ENCODE data around the gene RAB3C. TPM values are rescaled to one million over a fixed set of nuclear protein-coding genes. Genes with fewer than 3 reads are reported as not detected.

The RAB3C gene
- total RNA-seq, 1 donor from 2014 or later, result under 0.01 TPM

- no peak for DNase-seq (ENCODE audit: low read depth in 2 of 2)
Measured at GRCh38 chr5:58818465-58818864, 235.6 kb downstream of the RAB3C start.

DNA sequence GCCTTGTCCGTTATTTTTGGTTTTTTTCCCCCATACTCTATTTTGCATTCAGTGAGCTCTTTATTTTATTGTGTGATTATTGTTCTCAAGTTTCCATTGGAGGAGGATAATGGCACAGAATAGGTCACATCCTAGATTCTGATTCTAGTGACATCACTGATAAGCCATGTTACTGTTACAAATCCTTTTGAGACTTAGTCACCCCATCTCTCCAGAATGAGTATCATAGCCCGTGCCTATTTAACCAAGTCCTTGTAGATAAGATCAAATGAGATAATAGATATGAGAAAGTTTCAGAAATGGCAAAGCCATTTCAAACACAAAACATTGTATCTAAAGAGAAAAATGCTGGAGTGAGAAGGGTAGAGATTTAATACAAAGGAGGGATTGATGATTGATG lies 242.6 kb downstream of the RAB3C start:
- DNase-seq (ENCODE audit: low read depth in 2 of 2), result no peak

- DNase-seq (ENCODE audit: low read depth in 2 of 2), result no peak
Measured at GRCh38 chr5:58825899-58826298, 243.0 kb downstream of the RAB3C start.

DNA sequence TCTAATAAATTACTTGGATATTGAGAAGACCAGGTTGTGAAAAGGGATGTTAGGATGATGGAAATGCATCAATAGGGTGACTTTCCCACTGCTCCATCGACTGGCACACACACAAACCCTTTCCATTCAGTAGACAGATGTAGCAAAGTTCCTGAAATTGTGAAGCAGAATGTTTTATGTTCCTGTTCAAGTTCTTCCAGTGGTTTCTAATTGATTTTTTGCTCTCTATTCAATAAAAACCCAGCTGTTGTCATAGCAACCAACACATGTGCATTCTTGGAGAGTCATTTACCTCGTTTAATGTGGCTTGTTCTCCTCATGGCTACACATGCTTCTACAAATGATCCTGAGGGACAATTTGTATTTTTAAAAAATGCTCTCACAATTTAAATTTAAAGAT lies 244.6 kb downstream of the RAB3C start:
- DNase-seq (ENCODE audit: low read depth in 2 of 2), result no peak

- DNase-seq (ENCODE audit: low read depth in 2 of 2), result no peak
Measured at GRCh38 chr5:58828258-58828657, 245.4 kb downstream of the RAB3C start.

GRCh38 chr5:58834242-58835225 lies 251.7 kb downstream of the RAB3C start:
- no peak for DNase-seq (ENCODE audit: low read depth in 2 of 2)

- DNase-seq (ENCODE audit: low read depth in 2 of 2), result no peak
Measured at GRCh38 chr5:58836351-58836750, 253.5 kb downstream of the RAB3C start.

DNA sequence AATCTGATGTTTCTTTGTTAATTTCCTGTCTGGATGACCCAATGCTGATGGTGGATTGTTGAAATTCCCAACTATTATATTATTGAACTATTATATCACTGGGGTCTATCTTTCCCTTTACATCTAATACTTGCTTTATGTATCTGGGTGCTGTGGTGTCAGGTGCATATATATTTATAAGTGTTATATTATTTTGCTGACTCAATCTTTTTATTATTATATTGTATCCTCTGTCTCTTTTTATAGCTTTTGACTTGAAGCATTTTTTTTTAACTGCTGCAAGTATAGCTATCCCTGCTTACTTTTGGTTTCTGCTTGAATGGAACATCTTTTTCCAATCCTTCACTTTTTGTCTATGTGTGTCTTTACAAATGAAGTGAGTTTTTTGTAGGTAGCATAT lies 255.9 kb downstream of the RAB3C start:
- DNase-seq (ENCODE audit: low read depth in 2 of 2), result no peak

- no peak for DNase-seq (ENCODE audit: low read depth in 2 of 2)
Measured at GRCh38 chr5:58842852-58843251, 260.0 kb downstream of the RAB3C start.

GRCh38 chr5:58844395-58844794 lies 261.5 kb downstream of the RAB3C start:
- no peak for DNase-seq (ENCODE audit: low read depth in 2 of 2)

DNA sequence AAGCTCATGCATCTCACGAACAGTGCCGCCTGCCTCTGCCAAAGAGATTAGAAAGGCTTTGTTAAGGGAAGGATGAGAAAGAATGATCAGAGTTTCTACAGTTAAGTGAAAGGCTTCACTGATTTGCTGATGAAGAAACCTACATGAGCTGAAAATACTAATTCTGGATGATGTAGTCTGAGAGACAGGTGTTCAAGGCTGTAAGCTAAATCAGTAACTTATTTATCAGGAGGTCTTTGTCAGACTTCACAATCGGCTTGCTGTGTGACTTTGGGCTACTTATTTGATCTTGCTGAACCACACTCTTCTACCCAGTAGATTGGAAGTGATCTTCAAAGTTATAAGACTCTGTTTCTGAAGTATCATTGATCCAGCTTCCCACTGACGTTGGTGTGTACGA lies 264.2 kb downstream of the RAB3C start:
- DNase-seq (ENCODE audit: low read depth in 2 of 2), result no peak

GRCh38 chr5:58849223-58849622 lies 266.3 kb downstream of the RAB3C start:
- no peak for DNase-seq (ENCODE audit: low read depth in 2 of 2)

DNA sequence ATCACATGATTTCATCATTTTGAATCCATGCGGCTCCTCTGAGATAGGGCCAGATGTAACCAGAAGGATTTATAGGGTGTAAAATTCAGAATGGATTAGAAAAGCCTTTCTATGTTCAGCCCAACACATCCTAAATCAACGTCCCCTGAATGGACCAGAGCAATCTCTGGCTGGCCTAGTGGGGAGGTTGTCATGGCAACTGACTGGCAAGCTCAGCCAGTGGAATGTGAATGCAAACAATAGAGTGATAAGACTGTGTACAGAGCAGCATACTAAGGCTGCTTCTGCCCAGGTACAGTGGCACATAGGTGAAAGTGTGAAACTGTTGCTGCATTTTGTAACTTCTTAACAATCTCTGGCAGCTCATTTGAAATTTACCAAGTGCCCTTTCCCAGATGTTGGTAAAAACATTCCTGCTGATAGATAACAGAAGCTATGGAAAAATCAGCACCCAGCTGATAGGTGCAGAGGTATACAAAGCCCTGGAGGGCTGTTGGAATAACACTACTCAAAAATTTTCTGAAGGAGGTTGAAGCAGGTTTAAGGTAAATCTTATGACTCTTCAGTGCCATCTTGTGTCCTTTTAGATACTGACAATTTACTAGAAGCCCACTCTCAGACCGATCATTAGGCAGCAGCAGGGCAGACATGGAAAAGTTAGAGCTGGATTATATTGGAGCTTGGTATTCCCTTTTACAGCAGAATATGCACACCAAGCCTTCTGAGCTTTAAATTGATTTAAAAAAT lies 267.2 kb downstream of the RAB3C start:
- DNase-seq (ENCODE audit: low read depth in 2 of 2), result peak; percentile 28 to 50

GRCh38 chr5:58851153-58851552 lies 268.3 kb downstream of the RAB3C start:
- DNase-seq (ENCODE audit: low read depth in 2 of 2), result no peak

DNA sequence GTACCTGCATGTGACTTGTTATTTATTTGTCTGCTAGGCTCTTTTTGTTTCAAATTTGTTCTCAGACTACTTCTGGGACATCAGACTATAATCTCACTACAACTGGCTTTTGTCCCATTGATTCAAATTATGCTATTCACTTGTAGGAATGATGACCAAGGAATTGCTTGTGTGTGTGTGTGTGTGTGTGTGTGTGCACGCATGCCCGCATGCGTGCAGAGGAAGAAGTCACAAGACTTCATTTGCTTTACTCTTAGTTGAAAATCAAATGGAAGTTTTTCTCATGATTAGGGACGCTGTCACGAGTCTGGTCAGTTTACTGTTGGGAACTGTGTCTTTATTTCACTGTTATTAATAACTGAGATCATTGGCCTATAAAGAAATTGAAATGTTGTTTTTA lies 268.7 kb downstream of the RAB3C start:
- DNase-seq (ENCODE audit: low read depth in 2 of 2), result no peak

GRCh38 chr5:58852566-58852965 lies 269.7 kb downstream of the RAB3C start:
- no peak for DNase-seq (ENCODE audit: low read depth in 2 of 2)

DNA sequence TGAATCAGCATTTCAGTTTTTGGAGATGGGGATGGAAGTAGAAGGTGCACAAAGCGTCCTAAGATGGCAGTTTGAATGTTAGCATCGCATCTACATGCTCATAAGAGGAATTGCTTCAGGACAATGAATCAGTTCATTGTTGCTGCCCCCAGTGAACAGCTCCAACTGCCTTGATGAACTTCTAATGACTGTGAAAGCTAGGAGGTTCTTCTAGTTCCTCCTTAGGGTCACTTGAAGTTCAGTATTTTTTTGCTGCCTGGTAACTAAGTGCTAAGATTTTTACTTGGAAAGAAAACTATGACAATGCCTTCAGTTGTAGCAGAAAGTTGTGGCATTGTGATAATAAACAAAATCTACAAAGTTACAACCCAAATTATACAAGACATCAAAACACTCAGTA lies 271.6 kb downstream of the RAB3C start:
- DNase-seq (ENCODE audit: low read depth in 2 of 2), result no peak

GRCh38 chr5:58855851-58856739 lies 273.2 kb downstream of the RAB3C start:
- no peak for DNase-seq (ENCODE audit: low read depth in 2 of 2)

DNA sequence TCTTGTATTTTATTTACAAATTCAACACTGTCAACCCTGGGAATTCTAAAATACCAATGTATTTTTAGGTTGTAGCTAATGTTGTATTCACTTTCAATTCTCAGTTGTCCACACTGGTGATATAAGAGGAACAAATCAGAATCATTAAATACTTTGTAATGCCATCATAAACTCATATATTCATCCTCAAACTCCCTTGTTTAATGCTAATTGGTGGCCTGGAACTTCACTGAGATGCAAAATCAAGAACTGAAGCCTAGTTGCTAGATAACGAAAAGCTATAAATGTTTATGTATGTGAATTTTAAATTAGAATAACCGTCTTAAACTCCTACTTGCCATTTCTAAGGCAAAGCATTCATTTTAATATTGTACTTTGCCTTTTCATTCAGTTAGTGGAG lies 274.7 kb downstream of the RAB3C start:
- no peak for DNase-seq (ENCODE audit: low read depth in 2 of 2)

DNA sequence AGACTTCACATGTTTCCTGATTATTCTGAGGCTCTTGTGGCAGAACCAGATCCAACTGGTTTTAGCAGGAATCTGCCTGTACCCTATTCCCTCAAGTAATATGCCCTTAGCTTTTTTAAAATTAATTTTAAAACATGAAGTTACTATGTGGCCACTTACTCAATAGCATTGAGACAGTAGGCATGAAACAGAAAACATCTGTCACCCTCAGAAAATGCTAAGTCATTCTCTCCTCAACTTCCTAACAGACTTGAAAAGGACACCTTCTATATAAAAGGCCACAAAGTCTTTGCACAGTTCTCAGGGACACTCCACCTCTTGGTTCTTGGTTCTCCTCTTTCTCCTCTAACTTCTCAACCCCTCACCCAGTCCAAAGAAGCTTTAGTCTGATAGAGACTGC lies 277.8 kb downstream of the RAB3C start:
- no peak for DNase-seq (ENCODE audit: low read depth in 2 of 2)

- DNase-seq (ENCODE audit: low read depth in 2 of 2), result no peak
Measured at GRCh38 chr5:58868931-58869330, 286.1 kb downstream of the RAB3C start.

Data from dermis microvascular lymphatic vessel endothelial cell (primary cell).